Spinal cord (tissue), 10 donors: ENCODE results near the gene GCGR. TPM values are rescaled to one million over a fixed set of nuclear protein-coding genes. Genes with fewer than 3 reads are reported as not detected.

Source experiments
- DNase-seq, 6 donors: peaks; one replicate each; pipeline versions ENCODE4 v3.0.0 to v3.0.0-alpha.2; 2013 to 2015; ENCODE audit warnings: low spot score in 6 of 6, low read depth in 4 of 6
- H3K27ac ChIP-seq: one replicate; pipeline ENCODE4 v1.5.1; 2013; ENCODE audit warnings: low read depth, low read length, control low read depth
- H3K27me3 ChIP-seq: one replicate; pipeline ENCODE4 v1.6.1; 2013; ENCODE audit warnings: low read length; ENCODE audit not compliant: control insufficient read depth, insufficient read depth
- H3K36me3 ChIP-seq: one replicate; pipeline ENCODE4 v1.6.1; 2013; ENCODE audit warnings: low read length; ENCODE audit not compliant: control insufficient read depth, insufficient read depth
- H3K4me1 ChIP-seq: one replicate; pipeline ENCODE4 v1.6.1; 2013; ENCODE audit warnings: low read length; ENCODE audit not compliant: control insufficient read depth, insufficient read depth
- H3K4me3 ChIP-seq: one replicate; pipeline ENCODE4 v1.5.1; 2013; ENCODE audit warnings: low read depth, low read length, control low read depth
- H3K9me3 ChIP-seq: one replicate; pipeline ENCODE4 v1.6.1; 2013; ENCODE audit warnings: low read length; ENCODE audit not compliant: control insufficient read depth, insufficient read depth
- WGBS: methylation state at CpG from one replicate; pipeline ENCODE4 v1.1.5; 2013; ENCODE audit warnings: missing lambda C conversion rate; ENCODE audit not compliant: insufficient coverage; 5-methylcytosine and 5-hydroxymethylcytosine counted together
- polyA plus RNA-seq, 2 donors: library from polyadenylated mRNA; unstranded; fragments of 120-200 nt; gene quantifications; one replicate each; pipeline ENCODE4 v1.2.1, GENCODE V29; 2013; ENCODE audit not compliant: insufficient read length in 2 of 2
- total RNA-seq, 2 donors: library from RNA; depleted of rRNA in 1 of 2; stranded (reverse); fragments of 120-200 nt in 1 of 2; fragments of >200 nt in 1 of 2; gene quantifications; one replicate each; pipeline versions ENCODE4 v1.2.3 to v1.2.4, GENCODE V29; 2013 to 2014
- donor health status: healthy.

GCGR gene
- total and polyA plus RNA-seq, 4 donors = 0.50 to 1.3 (median 0.99) TPM; not detected in 1

DNA sequence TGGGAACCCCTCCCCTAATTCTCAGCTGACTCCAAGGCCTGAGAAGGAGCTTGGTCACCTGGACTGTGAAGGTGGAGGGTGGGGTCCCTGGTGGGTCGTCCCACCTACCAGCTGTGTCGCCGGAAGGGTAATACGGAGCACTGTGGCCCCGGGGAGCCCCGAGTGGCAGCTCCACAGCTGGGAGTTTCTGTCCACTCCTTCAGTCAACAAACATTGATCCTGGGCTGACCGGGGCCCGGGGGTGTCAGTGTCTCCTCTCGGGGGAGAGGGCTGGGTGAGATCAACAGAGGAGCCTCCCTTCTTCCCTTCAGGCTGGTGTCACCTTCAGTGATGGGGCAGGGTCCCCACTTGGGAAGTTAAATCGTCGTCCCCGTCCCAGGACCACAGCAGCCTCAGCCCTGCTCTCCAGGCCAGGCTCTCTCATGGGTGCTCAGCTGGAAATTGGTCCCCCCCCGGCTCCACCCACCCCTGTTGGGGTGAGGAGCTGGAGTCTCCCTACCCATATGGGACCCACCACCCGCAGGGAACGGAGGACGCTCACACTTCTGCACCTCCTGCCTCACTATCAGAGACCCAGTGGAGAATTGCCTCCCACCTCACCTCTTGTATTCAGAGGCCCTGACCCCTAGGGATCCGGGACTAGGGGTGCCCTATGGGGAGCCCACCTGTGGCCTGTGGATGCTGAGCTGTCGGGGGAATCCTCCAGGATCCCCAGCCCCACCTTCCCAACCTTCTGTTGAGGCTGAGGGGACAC, 1.9 kb downstream of the GCGR start:
- Histone ChIP-seq H3K9me3 (no peaks in the 10 kb centered on the region), H3K4me1 (peaks cover 10% of the 10 kb centered on the region), H3K27me3 (peaks cover 66% of the 10 kb centered on the region), H3K27ac (no peak overlapping the region), H3K4me3 (no peak overlapping the region), H3K36me3 (no peaks in the 10 kb centered on the region)
- 74% methylated on average over 6 of the region's 18 CpGs for WGBS
- DNase-seq = no peak

DNA sequence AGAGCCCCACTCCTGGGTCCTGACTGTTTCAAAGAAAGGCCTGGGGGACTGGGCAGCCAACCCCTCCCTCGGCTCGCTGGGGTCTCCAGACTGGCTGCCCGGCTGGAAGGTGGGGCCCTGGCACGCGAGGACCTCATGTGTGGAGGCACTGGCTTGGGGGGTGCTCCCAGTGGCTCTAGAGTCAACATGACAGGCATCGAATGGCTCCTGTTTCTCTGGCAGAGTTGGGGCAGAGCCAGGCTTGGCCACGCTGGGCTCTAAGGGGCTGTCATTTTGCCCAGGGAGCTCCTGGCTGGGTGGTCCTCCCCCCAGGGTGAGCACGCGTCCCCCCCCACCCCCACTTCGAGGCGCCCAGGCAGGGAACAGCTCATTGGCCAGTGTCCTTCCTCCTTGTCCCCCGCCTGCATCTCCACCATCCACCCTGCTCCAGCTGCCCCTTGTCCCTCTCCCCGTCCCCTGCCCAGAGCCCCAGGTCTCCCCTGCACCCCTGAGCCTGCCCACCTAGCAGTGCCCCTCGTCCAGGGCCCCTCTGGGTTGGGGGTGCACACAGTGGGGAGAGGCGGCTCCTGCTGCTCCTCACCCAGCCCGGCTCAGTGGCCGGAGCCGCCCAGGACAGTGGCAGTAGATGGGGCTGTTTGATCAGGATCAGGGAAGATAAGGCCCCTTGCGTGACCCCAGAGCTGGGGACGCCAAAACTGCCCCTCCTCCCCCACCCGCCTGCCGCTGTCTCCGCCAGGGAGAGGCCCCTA, 2.7 kb downstream of the GCGR start:
- 46% methylated on average over 16 of the region's 23 CpGs for WGBS
- DNase-seq = no peak
- Histone ChIP-seq H3K27ac (no peak overlapping the region), H3K9me3 (no peaks in the 10 kb centered on the region), H3K27me3 (peaks cover 58% of the 10 kb centered on the region), H3K36me3 (no peaks in the 10 kb centered on the region), H3K4me3 (no peak overlapping the region), H3K4me1 (peaks cover 10% of the 10 kb centered on the region)

DNA sequence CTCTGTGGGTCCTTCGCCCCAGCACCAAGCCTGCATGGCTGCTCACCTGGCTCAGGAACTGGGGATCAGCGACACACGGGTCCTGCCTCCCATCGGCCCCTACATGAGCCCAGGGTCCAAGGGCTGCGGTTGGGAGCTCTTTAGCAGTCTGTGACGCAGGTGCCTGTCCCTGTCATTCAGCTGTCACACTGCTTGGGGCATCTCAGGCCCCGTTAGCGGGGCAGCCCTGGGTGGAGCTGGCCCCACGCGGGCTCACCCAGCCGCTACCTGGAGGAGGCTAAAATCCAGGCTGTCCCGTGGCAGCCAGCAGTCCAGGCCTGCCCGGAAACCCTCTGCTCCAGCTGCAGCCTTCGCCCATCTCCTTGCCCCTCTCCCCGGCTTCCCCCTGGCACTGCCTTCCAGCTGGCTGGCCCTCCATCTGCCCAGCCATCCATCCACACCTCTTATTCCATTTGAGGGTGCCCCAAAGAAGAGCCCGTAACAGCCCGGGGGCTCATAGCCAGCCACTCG, 3.3 kb downstream of the GCGR start:
- Histone ChIP-seq H3K27ac (no peak overlapping the region), H3K4me3 (no peak overlapping the region), H3K27me3 (peaks cover 52% of the 10 kb centered on the region), H3K4me1 (peaks cover 10% of the 10 kb centered on the region), H3K36me3 (no peaks in the 10 kb centered on the region), H3K9me3 (no peaks in the 10 kb centered on the region)
- WGBS = 65% methylated on average over 18 of the region's 18 CpGs
- DNase-seq = no peak

GRCh38 chr17:81807839-81808238, 3.9 kb downstream of the GCGR start:
- H3K27ac ChIP-seq = no peak overlapping the region
- 75% methylated on average over 12 of the region's 13 CpGs for WGBS
- no peak for DNase-seq
- H3K27me3 ChIP-seq = peaks cover 46% of the 10 kb centered on the region
- no peaks in the 10 kb centered on the region for H3K9me3 ChIP-seq
- no peak overlapping the region for H3K4me3 ChIP-seq
- no peaks in the 10 kb centered on the region for H3K36me3 ChIP-seq
- H3K4me1 ChIP-seq = peaks cover 10% of the 10 kb centered on the region

GRCh38 chr17:81808778-81809555, 5.0 kb downstream of the GCGR start:
- Histone ChIP-seq H3K36me3 (no peaks in the 10 kb centered on the region), H3K4me1 (peaks cover 3% of the 10 kb centered on the region), H3K4me3 (no peak overlapping the region), H3K27me3 (peaks cover 37% of the 10 kb centered on the region), H3K27ac (no peak overlapping the region), H3K9me3 (no peaks in the 10 kb centered on the region)
- WGBS = 82% methylated on average over 20 of the region's 20 CpGs
- DNase-seq = no peak

- WGBS = 85% methylated on average over 7 of the region's 7 CpGs
- peaks cover 3% of the 10 kb centered on the region for H3K4me1 ChIP-seq
- no peak for DNase-seq
- H3K27ac ChIP-seq = no peak overlapping the region
- no peaks in the 10 kb centered on the region for H3K36me3 ChIP-seq
- H3K4me3 ChIP-seq = no peak overlapping the region
- peaks cover 33% of the 10 kb centered on the region for H3K27me3 ChIP-seq
- no peaks in the 10 kb centered on the region for H3K9me3 ChIP-seq
Measured at GRCh38 chr17:81809556-81809998, 5.6 kb downstream of the GCGR start.

GRCh38 chr17:81810476-81810875, 6.5 kb downstream of the GCGR start:
- Histone ChIP-seq H3K4me1 (no peaks in the 10 kb centered on the region), H3K9me3 (no peaks in the 10 kb centered on the region), H3K36me3 (no peaks in the 10 kb centered on the region), H3K27ac (no peak overlapping the region), H3K27me3 (peaks cover 25% of the 10 kb centered on the region), H3K4me3 (no peak overlapping the region)
- no peak for DNase-seq
- WGBS = 73% methylated on average over 6 of the region's 8 CpGs

DNA sequence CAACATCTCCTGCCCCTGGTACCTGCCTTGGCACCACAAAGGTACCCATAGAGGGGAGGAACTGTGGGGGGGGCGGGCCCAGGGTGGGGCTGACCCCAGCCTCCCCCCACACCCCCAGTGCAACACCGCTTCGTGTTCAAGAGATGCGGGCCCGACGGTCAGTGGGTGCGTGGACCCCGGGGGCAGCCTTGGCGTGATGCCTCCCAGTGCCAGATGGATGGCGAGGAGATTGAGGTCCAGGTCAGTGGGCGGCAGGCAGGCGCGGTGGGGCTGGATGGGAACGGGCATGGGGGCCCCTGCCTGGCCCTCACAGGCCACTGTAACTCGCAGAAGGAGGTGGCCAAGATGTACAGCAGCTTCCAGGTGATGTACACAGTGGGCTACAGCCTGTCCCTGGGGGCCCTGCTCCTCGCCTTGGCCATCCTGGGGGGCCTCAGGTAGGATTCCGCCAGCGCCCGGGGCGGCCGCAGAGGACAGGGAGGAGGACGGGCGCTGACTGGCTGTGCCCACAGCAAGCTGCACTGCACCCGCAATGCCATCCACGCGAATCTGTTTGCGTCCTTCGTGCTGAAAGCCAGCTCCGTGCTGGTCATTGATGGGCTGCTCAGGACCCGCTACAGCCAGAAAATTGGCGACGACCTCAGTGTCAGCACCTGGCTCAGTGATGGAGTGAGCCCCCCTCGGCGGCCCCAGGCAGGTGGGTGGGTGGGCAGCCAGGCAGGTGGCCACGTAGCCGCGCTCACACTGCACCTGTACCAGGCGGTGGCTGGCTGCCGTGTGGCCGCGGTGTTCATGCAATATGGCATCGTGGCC, 7.1 kb downstream of the GCGR start:
- no peak for DNase-seq
- Histone ChIP-seq H3K27me3 (peaks cover 19% of the 10 kb centered on the region), H3K36me3 (no peaks in the 10 kb centered on the region), H3K27ac (no peak overlapping the region), H3K4me1 (no peaks in the 10 kb centered on the region), H3K4me3 (no peak overlapping the region), H3K9me3 (no peaks in the 10 kb centered on the region)
- 88% methylated on average over 41 of the region's 42 CpGs for WGBS
